HEK293 (cell line): ENCODE data around the gene NCL.

Experiments
- BCL11A ChIP-seq: fragments of 450-650 bp; formaldehyde crosslinking; IDR thresholded peaks from 2 replicates; pipeline ENCODE4 v1.5.1; 2016; ENCODE audit warnings: low read depth, missing biosample characterization, missing genetic modification characterization
- GLI2 ChIP-seq: fragments of 450-650 bp; formaldehyde crosslinking; IDR thresholded peaks from 2 replicates; pipeline ENCODE4; 2017; ENCODE audit warnings: missing biosample characterization, missing genetic modification characterization, low read depth, borderline replicate concordance
- GLIS2 ChIP-seq: fragments of 450-650 bp; formaldehyde crosslinking; IDR thresholded peaks from 2 replicates; pipeline ENCODE4 v1.5.1; 2016; ENCODE audit warnings: missing biosample characterization, missing genetic modification characterization
- HOXA7 ChIP-seq: sonication (generic); formaldehyde crosslinking; IDR thresholded peaks from 2 replicates; pipeline ENCODE4 v1.8.1; 2022; ENCODE audit warnings: missing genetic modification reagents, borderline replicate concordance
- HOXC10 ChIP-seq: sonication (generic); formaldehyde crosslinking; IDR thresholded peaks from 2 replicates; pipeline ENCODE4 v1.8.1; 2023; ENCODE audit warnings: mild to moderate bottlenecking, missing genetic modification reagents
- KLF1 ChIP-seq: fragments of 450-650 bp; formaldehyde crosslinking; IDR thresholded peaks from 2 replicates; pipeline ENCODE4 v1.5.1; 2016; ENCODE audit warnings: missing biosample characterization, missing genetic modification characterization
- KLF9 ChIP-seq: fragments of 450-650 bp; formaldehyde crosslinking; IDR thresholded peaks from 2 replicates; pipeline ENCODE4 v1.5.1; 2016; ENCODE audit warnings: missing biosample characterization, missing genetic modification characterization, low read depth
- RBAK ChIP-seq: fragments of 450-650 bp; formaldehyde crosslinking; IDR thresholded peaks from 2 replicates; pipeline ENCODE4 v1.5.1; 2016; ENCODE audit warnings: missing biosample characterization, missing genetic modification characterization
- REPIN1 ChIP-seq: fragments of 450-650 bp; formaldehyde crosslinking; IDR thresholded peaks from 2 replicates; pipeline ENCODE4 v1.5.1; 2017; ENCODE audit warnings: missing biosample characterization, missing genetic modification characterization, low read depth
- SP7 ChIP-seq: fragments of 450-650 bp; formaldehyde crosslinking; IDR thresholded peaks from 2 replicates; pipeline ENCODE4 v1.5.1; 2016; ENCODE audit warnings: missing biosample characterization, missing genetic modification characterization
- ZBTB17 ChIP-seq: fragments of 450-650 bp; formaldehyde crosslinking; IDR thresholded peaks from 2 replicates; pipeline ENCODE4 v1.5.1; 2016; ENCODE audit warnings: missing biosample characterization, missing genetic modification characterization
- ZFHX2 ChIP-seq: fragments of 450-650 bp; formaldehyde crosslinking; conservative IDR thresholded peaks from 2 replicates; pipeline ENCODE4 v1.5.1; 2016; ENCODE audit warnings: missing biosample characterization, missing genetic modification characterization
- ZIC2 ChIP-seq: fragments of 450-650 bp; formaldehyde crosslinking; IDR thresholded peaks from 2 replicates; pipeline ENCODE4 v1.5.1; 2016; ENCODE audit warnings: missing biosample characterization, missing genetic modification characterization
- ZNF155 ChIP-seq: fragments of 450-650 bp; formaldehyde crosslinking; IDR thresholded peaks from 2 replicates; pipeline ENCODE4 v1.5.1; 2016; ENCODE audit warnings: missing biosample characterization, missing genetic modification characterization
- ZNF239 ChIP-seq: fragments of 450-650 bp; formaldehyde crosslinking; IDR thresholded peaks from 2 replicates; pipeline ENCODE4 v1.5.1; 2016; ENCODE audit warnings: missing biosample characterization, missing genetic modification characterization
- ZNF394 ChIP-seq: fragments of 450-650 bp; formaldehyde crosslinking; IDR thresholded peaks from 2 replicates; pipeline ENCODE4 v1.5.1; 2016; ENCODE audit warnings: missing biosample characterization, missing genetic modification characterization, mild to moderate bottlenecking, moderate library complexity, borderline replicate concordance
- ZNF433 ChIP-seq: fragments of 450-650 bp; formaldehyde crosslinking; IDR thresholded peaks from 2 replicates; pipeline ENCODE4 v1.5.1; 2016; ENCODE audit warnings: missing biosample characterization, missing genetic modification characterization, low read depth
- ZNF626 ChIP-seq: fragments of 450-650 bp; sonication (Bioruptor Pico); formaldehyde crosslinking; IDR thresholded peaks from 2 replicates; pipeline ENCODE4 v1.5.1; 2018; ENCODE audit warnings: missing biosample characterization, missing genetic modification characterization, inconsistent platforms
- ZNF654 ChIP-seq: fragments of 450-650 bp; formaldehyde crosslinking; IDR thresholded peaks from 2 replicates; pipeline ENCODE4 v1.5.1; 2016; ENCODE audit warnings: low read depth, missing biosample characterization, missing genetic modification characterization
- ZNF701 ChIP-seq: fragments of 450-650 bp; formaldehyde crosslinking; IDR thresholded peaks from 2 replicates; pipeline ENCODE4 v1.5.1; 2016; ENCODE audit warnings: missing biosample characterization, missing genetic modification characterization
- ZNF768 ChIP-seq: fragments of 450-650 bp; formaldehyde crosslinking; IDR thresholded peaks from 2 replicates; pipeline ENCODE4 v1.5.1; 2018; ENCODE audit warnings: missing biosample characterization, mild to moderate bottlenecking, missing genetic modification characterization
- TF ChIP-seq, protein P1 (sequence below): fragments of 450-650 bp; formaldehyde crosslinking; IDR thresholded peaks from 2 replicates; pipeline ENCODE4 v1.5.1; 2016; ENCODE audit warnings: missing biosample characterization, missing genetic modification characterization
- TF ChIP-seq, protein P2 (sequence below): fragments of 450-650 bp; formaldehyde crosslinking; IDR thresholded peaks from 2 replicates; pipeline ENCODE4 v1.5.1; 2016; ENCODE audit warnings: missing biosample characterization, missing genetic modification characterization, low read depth
- TF ChIP-seq, protein P3 (sequence below): fragments of 450-650 bp; formaldehyde crosslinking; IDR thresholded peaks from 2 replicates; pipeline ENCODE4 v1.5.1; 2016; ENCODE audit warnings: missing biosample characterization, missing genetic modification characterization
- TF ChIP-seq, protein P4 (sequence below): fragments of 450-650 bp; formaldehyde crosslinking; IDR thresholded peaks from 2 replicates; pipeline ENCODE4 v1.5.1; 2016; ENCODE audit warnings: missing biosample characterization, missing genetic modification characterization
- TF ChIP-seq, protein P5 (sequence below): fragments of 450-650 bp; formaldehyde crosslinking; IDR thresholded peaks from 2 replicates; pipeline ENCODE4 v1.5.1; 2016; ENCODE audit warnings: missing biosample characterization, missing genetic modification characterization
- TF ChIP-seq, protein P6 (sequence below): fragments of 450-650 bp; formaldehyde crosslinking; IDR thresholded peaks from 2 replicates; pipeline ENCODE4 v1.5.0; 2017; ENCODE audit warnings: missing biosample characterization, missing genetic modification characterization, borderline replicate concordance
- TF ChIP-seq, protein P7 (sequence below): fragments of 450-650 bp; formaldehyde crosslinking; optimal IDR thresholded peaks from 2 replicates; pipeline ENCODE3; 2016; ENCODE audit warnings: missing biosample characterization, mild to moderate bottlenecking, missing genetic modification characterization

The NCL gene

DNA sequence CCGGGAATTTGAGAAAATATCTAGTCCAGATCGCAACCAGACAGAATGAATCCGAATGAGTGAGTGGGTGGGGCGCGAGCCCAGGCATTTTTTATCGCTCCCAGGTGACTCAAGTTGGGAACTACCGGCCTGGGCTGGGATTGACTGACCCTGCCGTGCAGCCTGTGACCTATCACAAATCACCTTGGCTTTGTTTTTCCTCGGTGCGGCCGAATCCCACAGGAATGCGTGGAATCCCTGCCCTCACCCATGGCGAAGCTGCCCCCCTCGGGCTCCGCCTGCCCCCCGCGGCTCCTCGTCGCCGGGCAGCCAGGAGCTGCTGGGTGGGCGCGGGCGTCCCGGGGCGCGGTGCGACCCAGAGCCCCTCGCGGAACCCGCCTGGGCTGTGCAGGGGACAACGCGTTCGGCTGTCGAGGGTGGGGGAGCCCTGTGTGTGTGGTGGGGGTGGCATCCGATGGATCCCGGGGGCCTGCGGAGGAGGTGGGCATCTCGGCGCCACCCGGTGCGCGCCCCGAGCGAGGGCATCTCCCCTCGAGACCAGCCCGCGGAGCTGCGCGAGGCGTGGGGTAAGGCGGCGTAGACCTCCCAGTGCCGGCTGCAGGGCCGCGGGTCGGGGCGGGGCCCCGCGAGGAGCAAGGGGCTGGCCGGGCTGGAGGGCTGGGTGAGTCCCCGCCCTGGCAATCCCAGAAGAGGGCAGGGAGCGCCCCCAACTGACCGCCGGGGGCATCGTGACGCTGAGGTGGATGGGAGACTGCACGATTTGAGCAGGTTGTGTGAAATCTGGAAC lies 52.3 kb downstream of the NCL start (continued):
- TF ChIP-seq HOXC10 (CRISPR knock-in tag), result no peak; the same call in 1 of the 2 replicates
- peak; percentile 37; the same call in 1 of the 2 replicates for TF ChIP-seq ZBTB17
- no peak for TF ChIP-seq ZNF394
- TF ChIP-seq ZNF654 (tag by site-specific recombination), result peak; percentile 94
- TF ChIP-seq GLI2 (tag by site-specific recombination), result no peak
- peak; percentile 95 for TF ChIP-seq GLIS2 (tag by site-specific recombination)
- no peak for TF ChIP-seq REPIN1 (tag by site-specific recombination)
- TF ChIP-seq, protein P1, sequence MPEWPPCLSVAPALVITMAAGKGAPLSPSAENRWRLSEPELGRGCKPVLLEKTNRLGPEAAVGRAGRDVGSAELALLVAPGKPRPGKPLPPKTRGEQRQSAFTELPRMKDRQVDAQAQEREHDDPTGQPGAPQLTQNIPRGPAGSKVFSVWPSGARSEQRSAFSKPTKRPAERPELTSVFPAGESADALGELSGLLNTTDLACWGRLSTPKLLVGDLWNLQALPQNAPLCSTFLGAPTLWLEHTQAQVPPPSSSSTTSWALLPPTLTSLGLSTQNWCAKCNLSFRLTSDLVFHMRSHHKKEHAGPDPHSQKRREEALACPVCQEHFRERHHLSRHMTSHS (tag by site-specific recombination), result no peak
- TF ChIP-seq ZNF626 (tag by site-specific recombination), result no peak
- TF ChIP-seq, protein P2, sequence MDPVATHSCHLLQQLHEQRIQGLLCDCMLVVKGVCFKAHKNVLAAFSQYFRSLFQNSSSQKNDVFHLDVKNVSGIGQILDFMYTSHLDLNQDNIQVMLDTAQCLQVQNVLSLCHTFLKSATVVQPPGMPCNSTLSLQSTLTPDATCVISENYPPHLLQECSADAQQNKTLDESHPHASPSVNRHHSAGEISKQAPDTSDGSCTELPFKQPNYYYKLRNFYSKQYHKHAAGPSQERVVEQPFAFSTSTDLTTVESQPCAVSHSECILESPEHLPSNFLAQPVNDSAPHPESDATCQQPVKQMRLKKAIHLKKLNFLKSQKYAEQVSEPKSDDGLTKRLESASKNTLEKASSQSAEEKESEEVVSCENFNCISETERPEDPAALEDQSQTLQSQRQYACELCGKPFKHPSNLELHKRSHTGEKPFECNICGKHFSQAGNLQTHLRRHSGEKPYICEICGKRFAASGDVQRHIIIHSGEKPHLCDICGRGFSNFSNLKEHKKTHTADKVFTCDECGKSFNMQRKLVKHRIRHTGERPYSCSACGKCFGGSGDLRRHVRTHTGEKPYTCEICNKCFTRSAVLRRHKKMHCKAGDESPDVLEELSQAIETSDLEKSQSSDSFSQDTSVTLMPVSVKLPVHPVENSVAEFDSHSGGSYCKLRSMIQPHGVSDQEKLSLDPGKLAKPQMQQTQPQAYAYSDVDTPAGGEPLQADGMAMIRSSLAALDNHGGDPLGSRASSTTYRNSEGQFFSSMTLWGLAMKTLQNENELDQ, result no peak
- TF ChIP-seq KLF9, result 0 out of 2 replicates have a peak, but pooled peaks have one; percentile 35
- TF ChIP-seq, protein P3, sequence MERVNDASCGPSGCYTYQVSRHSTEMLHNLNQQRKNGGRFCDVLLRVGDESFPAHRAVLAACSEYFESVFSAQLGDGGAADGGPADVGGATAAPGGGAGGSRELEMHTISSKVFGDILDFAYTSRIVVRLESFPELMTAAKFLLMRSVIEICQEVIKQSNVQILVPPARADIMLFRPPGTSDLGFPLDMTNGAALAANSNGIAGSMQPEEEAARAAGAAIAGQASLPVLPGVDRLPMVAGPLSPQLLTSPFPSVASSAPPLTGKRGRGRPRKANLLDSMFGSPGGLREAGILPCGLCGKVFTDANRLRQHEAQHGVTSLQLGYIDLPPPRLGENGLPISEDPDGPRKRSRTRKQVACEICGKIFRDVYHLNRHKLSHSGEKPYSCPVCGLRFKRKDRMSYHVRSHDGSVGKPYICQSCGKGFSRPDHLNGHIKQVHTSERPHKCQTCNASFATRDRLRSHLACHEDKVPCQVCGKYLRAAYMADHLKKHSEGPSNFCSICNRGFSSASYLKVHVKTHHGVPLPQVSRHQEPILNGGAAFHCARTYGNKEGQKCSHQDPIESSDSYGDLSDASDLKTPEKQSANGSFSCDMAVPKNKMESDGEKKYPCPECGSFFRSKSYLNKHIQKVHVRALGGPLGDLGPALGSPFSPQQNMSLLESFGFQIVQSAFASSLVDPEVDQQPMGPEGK, result peak; percentile 56
- 0 out of 2 replicates have a peak, but pooled peaks have one; percentile 41 for TF ChIP-seq ZFHX2 (tag by site-specific recombination)
- TF ChIP-seq BCL11A (tag by site-specific recombination), result no peak
- TF ChIP-seq RBAK (tag by site-specific recombination), result no peak
- TF ChIP-seq ZNF155 (tag by site-specific recombination), result no peak
- peak; percentile 64; the same call in 1 of the 2 replicates for TF ChIP-seq ZIC2 (tag by site-specific recombination)
- TF ChIP-seq HOXA7, result no peak
- TF ChIP-seq, protein P4, sequence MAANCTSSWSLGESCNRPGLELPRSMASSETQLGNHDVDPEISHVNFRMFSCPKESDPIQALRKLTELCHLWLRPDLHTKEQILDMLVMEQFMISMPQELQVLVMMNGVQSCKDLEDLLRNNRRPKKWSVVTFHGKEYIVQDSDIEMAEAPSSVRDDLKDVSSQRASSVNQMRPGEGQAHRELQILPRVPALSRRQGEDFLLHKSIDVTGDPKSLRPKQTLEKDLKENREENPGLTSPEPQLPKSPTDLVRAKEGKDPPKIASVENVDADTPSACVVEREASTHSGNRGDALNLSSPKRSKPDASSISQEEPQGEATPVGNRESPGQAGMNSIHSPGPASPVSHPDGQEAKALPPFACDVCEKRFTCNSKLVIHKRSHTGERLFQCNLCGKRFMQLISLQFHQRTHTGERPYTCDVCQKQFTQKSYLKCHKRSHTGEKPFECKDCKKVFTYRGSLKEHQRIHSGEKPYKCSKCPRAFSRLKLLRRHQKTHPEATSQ, result 0 out of 2 replicates have a peak, but pooled peaks have one; percentile 27
- TF ChIP-seq ZNF701 (tag by site-specific recombination), result no peak
- TF ChIP-seq, protein P5, sequence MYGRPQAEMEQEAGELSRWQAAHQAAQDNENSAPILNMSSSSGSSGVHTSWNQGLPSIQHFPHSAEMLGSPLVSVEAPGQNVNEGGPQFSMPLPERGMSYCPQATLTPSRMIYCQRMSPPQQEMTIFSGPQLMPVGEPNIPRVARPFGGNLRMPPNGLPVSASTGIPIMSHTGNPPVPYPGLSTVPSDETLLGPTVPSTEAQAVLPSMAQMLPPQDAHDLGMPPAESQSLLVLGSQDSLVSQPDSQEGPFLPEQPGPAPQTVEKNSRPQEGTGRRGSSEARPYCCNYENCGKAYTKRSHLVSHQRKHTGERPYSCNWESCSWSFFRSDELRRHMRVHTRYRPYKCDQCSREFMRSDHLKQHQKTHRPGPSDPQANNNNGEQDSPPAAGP (tag by site-specific recombination), result 0 out of 2 replicates have a peak, but pooled peaks have one; percentile 34
- 0 out of 2 replicates have a peak, but pooled peaks have one; percentile 19 for TF ChIP-seq SP7 (tag by site-specific recombination)
- TF ChIP-seq, protein P6, sequence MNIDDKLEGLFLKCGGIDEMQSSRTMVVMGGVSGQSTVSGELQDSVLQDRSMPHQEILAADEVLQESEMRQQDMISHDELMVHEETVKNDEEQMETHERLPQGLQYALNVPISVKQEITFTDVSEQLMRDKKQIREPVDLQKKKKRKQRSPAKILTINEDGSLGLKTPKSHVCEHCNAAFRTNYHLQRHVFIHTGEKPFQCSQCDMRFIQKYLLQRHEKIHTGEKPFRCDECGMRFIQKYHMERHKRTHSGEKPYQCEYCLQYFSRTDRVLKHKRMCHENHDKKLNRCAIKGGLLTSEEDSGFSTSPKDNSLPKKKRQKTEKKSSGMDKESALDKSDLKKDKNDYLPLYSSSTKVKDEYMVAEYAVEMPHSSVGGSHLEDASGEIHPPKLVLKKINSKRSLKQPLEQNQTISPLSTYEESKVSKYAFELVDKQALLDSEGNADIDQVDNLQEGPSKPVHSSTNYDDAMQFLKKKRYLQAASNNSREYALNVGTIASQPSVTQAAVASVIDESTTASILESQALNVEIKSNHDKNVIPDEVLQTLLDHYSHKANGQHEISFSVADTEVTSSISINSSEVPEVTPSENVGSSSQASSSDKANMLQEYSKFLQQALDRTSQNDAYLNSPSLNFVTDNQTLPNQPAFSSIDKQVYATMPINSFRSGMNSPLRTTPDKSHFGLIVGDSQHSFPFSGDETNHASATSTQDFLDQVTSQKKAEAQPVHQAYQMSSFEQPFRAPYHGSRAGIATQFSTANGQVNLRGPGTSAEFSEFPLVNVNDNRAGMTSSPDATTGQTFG, result no peak
- TF ChIP-seq KLF1 (tag by site-specific recombination), result 0 out of 2 replicates have a peak, but pooled peaks have one; percentile 30
- TF ChIP-seq, protein P7, sequence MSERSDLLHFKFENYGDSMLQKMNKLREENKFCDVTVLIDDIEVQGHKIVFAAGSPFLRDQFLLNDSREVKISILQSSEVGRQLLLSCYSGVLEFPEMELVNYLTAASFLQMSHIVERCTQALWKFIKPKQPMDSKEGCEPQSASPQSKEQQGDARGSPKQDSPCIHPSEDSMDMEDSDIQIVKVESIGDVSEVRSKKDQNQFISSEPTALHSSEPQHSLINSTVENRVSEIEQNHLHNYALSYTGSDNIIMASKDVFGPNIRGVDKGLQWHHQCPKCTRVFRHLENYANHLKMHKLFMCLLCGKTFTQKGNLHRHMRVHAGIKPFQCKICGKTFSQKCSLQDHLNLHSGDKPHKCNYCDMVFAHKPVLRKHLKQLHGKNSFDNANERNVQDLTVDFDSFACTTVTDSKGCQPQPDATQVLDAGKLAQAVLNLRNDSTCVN (tag by site-specific recombination), result peak; percentile 83
- TF ChIP-seq ZNF433 (tag by site-specific recombination), result no peak
- TF ChIP-seq ZNF768 (tag by site-specific recombination), result no peak
- no peak for TF ChIP-seq ZNF239 (tag by site-specific recombination)
